ENCODE data around the gene FKRP.

- TF ChIP-seq ZNF780A (CRISPR knock-in tag; IDR thresholded peaks at IDR 0.05) = no peak
- TF ChIP-seq MZF1 (CRISPR knock-in tag; IDR thresholded peaks at IDR 0.05; ENCODE audit: borderline replicate concordance) = no peak
- no peak for TF ChIP-seq HDAC2 (CRISPR knock-in tag; IDR thresholded peaks at IDR 0.05)
- TF ChIP-seq ZNF639 (CRISPR knock-in tag; conservative IDR thresholded peaks at IDR 0.05) = no peak
- TF ChIP-seq, protein P1, sequence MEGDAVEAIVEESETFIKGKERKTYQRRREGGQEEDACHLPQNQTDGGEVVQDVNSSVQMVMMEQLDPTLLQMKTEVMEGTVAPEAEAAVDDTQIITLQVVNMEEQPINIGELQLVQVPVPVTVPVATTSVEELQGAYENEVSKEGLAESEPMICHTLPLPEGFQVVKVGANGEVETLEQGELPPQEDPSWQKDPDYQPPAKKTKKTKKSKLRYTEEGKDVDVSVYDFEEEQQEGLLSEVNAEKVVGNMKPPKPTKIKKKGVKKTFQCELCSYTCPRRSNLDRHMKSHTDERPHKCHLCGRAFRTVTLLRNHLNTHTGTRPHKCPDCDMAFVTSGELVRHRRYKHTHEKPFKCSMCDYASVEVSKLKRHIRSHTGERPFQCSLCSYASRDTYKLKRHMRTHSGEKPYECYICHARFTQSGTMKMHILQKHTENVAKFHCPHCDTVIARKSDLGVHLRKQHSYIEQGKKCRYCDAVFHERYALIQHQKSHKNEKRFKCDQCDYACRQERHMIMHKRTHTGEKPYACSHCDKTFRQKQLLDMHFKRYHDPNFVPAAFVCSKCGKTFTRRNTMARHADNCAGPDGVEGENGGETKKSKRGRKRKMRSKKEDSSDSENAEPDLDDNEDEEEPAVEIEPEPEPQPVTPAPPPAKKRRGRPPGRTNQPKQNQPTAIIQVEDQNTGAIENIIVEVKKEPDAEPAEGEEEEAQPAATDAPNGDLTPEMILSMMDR (CRISPR knock-in tag; IDR thresholded peaks at IDR 0.05) = no peak
- no peak for TF ChIP-seq NCOA1 (CRISPR knock-in tag; IDR thresholded peaks at IDR 0.05)
- no peak for TF ChIP-seq XRCC5 (optimal IDR thresholded peaks at IDR 0.05; ENCODE audit: low read length)
Observed at GRCh38 chr19:46756544-46756888, 10.7 kb downstream of the FKRP start.
